Stomach (tissue), 9 donors: Measurements from ENCODE around the gene URGCP. TPM values are rescaled to one million over a fixed set of nuclear protein-coding genes. Genes with fewer than 3 reads are reported as not detected.

ENCODE experiments used
- DNase-seq, 2 donors: peaks; one replicate each; pipeline versions ENCODE4 v3.0.0 to v3.0.0-alpha.2; 2013 to 2019
- H3K27ac ChIP-seq, 5 donors: fragments of 200-600 bp in 4 of 5; sonication (generic) in 4 of 5; one replicate each; pipeline ENCODE4 v1.5.1; 2013 to 2019; ENCODE audit warnings: mild to moderate bottlenecking in 1 of 5, moderate library complexity in 1 of 5
- H3K27me3 ChIP-seq, 3 donors: fragments of 200-600 bp; sonication (generic); one replicate each; pipeline ENCODE4 v1.5.1; 2017 to 2019; ENCODE audit warnings: mixed run types in 1 of 3
- H3K36me3 ChIP-seq, 4 donors: fragments of 200-600 bp; sonication (generic); 1 replicate in 3 of 4; 2 replicates in 1 of 4; pipeline ENCODE4 v1.5.1; 2016 to 2019
- H3K4me1 ChIP-seq, 4 donors: fragments of 200-600 bp; sonication (generic); one replicate each; pipeline ENCODE4 v1.5.1; 2016 to 2019
- H3K4me3 ChIP-seq, 4 donors: fragments of 200-600 bp; sonication (generic) in 3 of 4; one replicate each; pipeline ENCODE4 v1.5.1; 2016 to 2019; ENCODE audit warnings: mild to moderate bottlenecking in 1 of 4
- H3K9me3 ChIP-seq, 4 donors: fragments of 200-600 bp; sonication (generic); one replicate each; pipeline ENCODE4 v1.5.1; 2016 to 2019
- EP300 ChIP-seq: sonication (generic); formaldehyde crosslinking; IDR thresholded peaks from one replicate; pipeline ENCODE4 v1.6.1; 2017; ENCODE audit warnings: antibody characterized with exemption
- POLR2A ChIP-seq, 4 donors: fragments of 450-650 bp; IDR thresholded peaks; one replicate each; pipeline ENCODE4 v1.6.1; 2016; ENCODE audit warnings: antibody characterized with exemption in 4 of 4, control low read depth in 2 of 4, mild to moderate bottlenecking in 1 of 4, moderate library complexity in 1 of 4
- POLR2AphosphoS5 ChIP-seq, 3 donors: sonication (generic); formaldehyde crosslinking; IDR thresholded peaks; one replicate each; pipeline ENCODE4 v1.6.1; 2016; ENCODE audit warnings: antibody characterized with exemption in 3 of 3
- WGBS, 5 donors: extraction: QIAGEN DNeasy Blood & Tissue Kit in 3 of 5; methylation state at CpG; one replicate each; pipeline versions ENCODE4 v1.1.5 to v1.1.7; 2013 to 2018; 5-methylcytosine and 5-hydroxymethylcytosine counted together
- intact Hi-C: fragments of 100-400 bp; cut with DNase I; formaldehyde crosslinking; loops from one replicate; pipeline ENCODE4 v1.15.1; 2023; ENCODE audit warnings: low total_unique reads
- polyA plus RNA-seq, 3 donors: library from polyadenylated mRNA; stranded (reverse); fragments of 200-250 nt; gene quantifications; one replicate each; pipeline ENCODE4 v1.2.3, GENCODE V29; 2013
- total RNA-seq, 5 donors: library from RNA; depleted of rRNA; stranded (reverse); fragments of >200 nt; gene quantifications; one replicate each; pipeline versions ENCODE4 v1.1.0 to v1.2.3, GENCODE V29; 2014 to 2016
- TF ChIP-seq, protein P1 (sequence below), 7 experiments: fragments of 450-650 bp in 4 of 7; fragments of 200-600 bp in 3 of 7; sonication (generic) in 3 of 7; IDR thresholded peaks; one replicate each; pipeline ENCODE4 v1.5.1; 2016 to 2019; ENCODE audit warnings: antibody characterized with exemption in 7 of 7, control low read depth in 2 of 7, mild to moderate bottlenecking in 1 of 7
- donor health status: healthy with polysubstance abuse.
- donor health status: Bipolar disorder and iron deficiency.
- donor health status: healthy.

Gene URGCP
- total and polyA plus RNA-seq, 8 donors, result 10.8 to 47.3 (median 24.2) TPM

DNA sequence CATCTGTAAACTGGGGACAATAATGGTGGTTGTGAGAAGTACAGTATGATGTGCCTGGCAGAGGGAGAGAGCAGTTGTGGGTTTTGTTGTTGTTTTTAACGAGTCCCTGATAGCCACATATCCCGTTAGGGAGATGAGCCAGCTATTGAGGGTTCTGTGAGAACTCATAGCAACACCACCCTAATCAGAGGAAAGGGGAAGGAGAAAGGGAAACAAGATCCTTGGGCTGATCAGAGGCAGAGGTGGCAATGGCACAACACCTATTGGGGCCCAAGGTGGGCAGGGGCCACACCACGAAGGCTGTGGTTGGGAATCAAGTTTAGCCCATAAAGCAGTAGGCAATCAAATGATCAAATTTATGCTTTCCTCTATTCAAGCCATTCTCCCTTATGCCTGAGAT, 35.3 kb downstream of the URGCP start:
- intact Hi-C loops, result no loop called here
- Histone ChIP-seq H3K4me1 (peaks cover 8 to 44% (median 27%) of the 10 kb centered on the region in 4 donors), H3K27ac (no peak overlapping the region), H3K4me3 (no peak overlapping the region), H3K9me3 (no peaks in the 10 kb centered on the region), H3K36me3 (peaks cover 16 to 33% (median 30%) of the 10 kb centered on the region in 4 donors), H3K27me3 (no peaks in the 10 kb centered on the region)
- DNase-seq, result no peak
- 80 to 93% (median 85%) methylated on average over 3 of the region's 3 CpGs for WGBS, 5 donors
- TF ChIP-seq POLR2AphosphoS5 (IDR thresholded peaks at IDR 0.05) (no peak), POLR2A (IDR thresholded peaks at IDR 0.05) (no peak), EP300 (no peak)
- TF ChIP-seq, protein P1, sequence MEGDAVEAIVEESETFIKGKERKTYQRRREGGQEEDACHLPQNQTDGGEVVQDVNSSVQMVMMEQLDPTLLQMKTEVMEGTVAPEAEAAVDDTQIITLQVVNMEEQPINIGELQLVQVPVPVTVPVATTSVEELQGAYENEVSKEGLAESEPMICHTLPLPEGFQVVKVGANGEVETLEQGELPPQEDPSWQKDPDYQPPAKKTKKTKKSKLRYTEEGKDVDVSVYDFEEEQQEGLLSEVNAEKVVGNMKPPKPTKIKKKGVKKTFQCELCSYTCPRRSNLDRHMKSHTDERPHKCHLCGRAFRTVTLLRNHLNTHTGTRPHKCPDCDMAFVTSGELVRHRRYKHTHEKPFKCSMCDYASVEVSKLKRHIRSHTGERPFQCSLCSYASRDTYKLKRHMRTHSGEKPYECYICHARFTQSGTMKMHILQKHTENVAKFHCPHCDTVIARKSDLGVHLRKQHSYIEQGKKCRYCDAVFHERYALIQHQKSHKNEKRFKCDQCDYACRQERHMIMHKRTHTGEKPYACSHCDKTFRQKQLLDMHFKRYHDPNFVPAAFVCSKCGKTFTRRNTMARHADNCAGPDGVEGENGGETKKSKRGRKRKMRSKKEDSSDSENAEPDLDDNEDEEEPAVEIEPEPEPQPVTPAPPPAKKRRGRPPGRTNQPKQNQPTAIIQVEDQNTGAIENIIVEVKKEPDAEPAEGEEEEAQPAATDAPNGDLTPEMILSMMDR (IDR thresholded peaks at IDR 0.05), result no peak

DNA sequence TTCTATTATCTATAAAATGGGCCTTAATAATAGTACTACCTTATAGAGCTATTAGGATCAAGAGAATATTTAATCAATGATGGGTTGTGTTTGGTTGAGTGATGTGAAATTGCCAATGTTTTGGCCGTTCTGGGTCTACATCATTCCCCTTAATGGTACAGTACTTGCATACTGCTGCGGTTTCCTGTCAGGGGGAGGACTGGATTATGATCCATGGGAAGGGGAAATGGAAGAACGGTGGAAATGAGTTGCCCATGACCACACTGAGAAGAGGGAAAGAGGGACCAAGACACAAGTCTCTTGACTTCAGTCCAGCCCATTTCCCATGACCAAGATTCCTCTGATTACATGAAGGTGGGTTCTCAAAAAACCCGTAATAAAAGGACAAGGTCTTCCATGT, 36.1 kb downstream of the URGCP start:
- Histone ChIP-seq H3K27me3 (no peaks in the 10 kb centered on the region), H3K27ac (peak overlapping the region in 4 of 5 donors; percentile 87 to 90 (median 90)), H3K36me3 (peaks cover 11 to 33% (median 30%) of the 10 kb centered on the region in 4 donors), H3K9me3 (no peaks in the 10 kb centered on the region), H3K4me1 (peaks cover 8 to 44% (median 27%) of the 10 kb centered on the region in 4 donors), H3K4me3 (no peak overlapping the region)
- WGBS, 5 donors, result 83 to 92% (median 87%) methylated on average over 4 of the region's 4 CpGs
- intact Hi-C loops, result no loop called here
- DNase-seq, result no peak
- TF ChIP-seq POLR2A (IDR thresholded peaks at IDR 0.05) (no peak), EP300 (no peak), POLR2AphosphoS5 (IDR thresholded peaks at IDR 0.05) (no peak)
- TF ChIP-seq, protein P1 (IDR thresholded peaks at IDR 0.05), result no peak

DNA sequence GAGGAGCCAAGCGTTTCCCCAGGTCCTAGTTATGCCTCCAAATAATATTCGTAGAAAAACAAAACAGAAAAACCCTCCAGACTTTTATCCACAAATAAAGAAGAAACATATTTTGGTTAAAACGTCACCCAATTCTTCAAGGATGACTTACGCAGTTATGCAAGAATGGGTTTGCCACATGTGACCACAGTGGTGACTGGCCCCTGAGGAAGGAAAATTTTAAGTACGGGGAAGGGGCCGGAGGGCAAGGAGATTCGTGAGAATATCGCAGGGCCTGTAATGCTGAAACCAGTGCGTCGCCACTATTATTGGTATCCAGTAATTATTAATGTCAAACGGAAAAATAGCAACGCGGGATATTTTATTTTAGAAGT, 36.5 kb downstream of the URGCP start:
- TF ChIP-seq POLR2A (IDR thresholded peaks at IDR 0.05) (no peak), POLR2AphosphoS5 (IDR thresholded peaks at IDR 0.05) (peak in 2 of 3 donors; percentile 41 to 42), EP300 (no peak)
- TF ChIP-seq, protein P1 (IDR thresholded peaks at IDR 0.05), result no peak
- H3K4me1 ChIP-seq, result peaks cover 8 to 44% (median 27%) of the 10 kb centered on the region in 4 donors
- H3K4me3 ChIP-seq, result peak overlapping the region; percentile 88 to 99 (median 96)
- H3K27me3 ChIP-seq, result no peaks in the 10 kb centered on the region
- DNase-seq, result peak in 1 of 2 donors; percentile 61
- peak overlapping the region; percentile 48 to 90 (median 90) for H3K27ac ChIP-seq
- H3K9me3 ChIP-seq, result no peaks in the 10 kb centered on the region
- WGBS, 5 donors, result 34 to 46% (median 41%) methylated on average over 13 of the region's 13 CpGs
- H3K36me3 ChIP-seq, result peaks cover 8 to 32% (median 28%) of the 10 kb centered on the region in 4 donors
- intact Hi-C loops, result no loop called here

DNA sequence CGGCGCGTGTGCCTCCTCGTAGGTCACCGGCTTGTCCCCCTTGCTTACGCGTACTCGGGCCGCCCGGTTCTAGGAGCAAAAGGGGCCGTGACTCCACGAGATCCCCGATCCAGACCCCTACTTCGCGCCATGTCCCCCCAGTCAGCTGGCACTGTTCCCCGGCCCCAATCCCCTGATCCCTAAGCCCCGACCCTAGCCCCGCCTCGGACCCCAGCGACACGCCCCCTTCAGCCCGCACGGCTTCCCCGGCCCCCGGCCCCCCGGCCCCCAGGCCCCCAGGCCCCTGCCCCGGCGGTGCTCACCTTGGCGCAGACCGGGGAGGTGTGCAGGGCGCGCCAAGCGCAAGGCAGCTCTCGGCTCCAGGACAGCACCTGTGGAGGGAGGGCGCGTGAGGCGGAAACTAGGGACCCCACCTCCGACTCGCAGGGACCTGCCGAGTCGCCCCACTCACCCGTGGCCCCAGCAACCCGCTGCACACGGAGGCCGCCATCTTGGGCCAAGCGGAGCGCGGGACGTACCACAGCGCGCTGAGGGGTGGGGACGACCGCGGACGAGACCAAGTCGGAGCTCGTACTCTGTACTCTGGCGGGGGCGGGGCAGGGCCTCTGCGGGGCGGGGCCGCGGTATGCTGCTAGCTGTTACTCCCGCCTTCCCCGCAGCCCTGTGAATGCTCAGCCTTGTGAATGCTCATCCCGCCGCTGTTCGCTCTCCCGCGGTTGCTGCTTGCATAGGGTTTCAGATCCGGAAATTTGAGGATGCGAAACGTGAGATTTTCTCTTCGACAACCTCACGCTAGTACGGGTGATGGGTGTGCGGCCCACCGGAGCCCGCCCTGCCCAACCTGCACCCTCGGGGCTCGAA, 37.2 kb downstream of the URGCP start, which contains the start of gene MRPS24:
TSS of gene MRPS24 (minus strand) at position 512 of the 861 bp plus-strand sequence. CDS start at position 490, 22 bp downstream.
- TF ChIP-seq, protein P1 (IDR thresholded peaks at IDR 0.05), result no peak
- TF ChIP-seq POLR2AphosphoS5 (IDR thresholded peaks at IDR 0.05) (peak; percentile 17 to 94 (median 66)), EP300 (no peak), POLR2A (IDR thresholded peaks at IDR 0.05) (no peak)
- peak within 1 kb of the TSS; percentile 48 to 90 (median 90) for H3K27ac ChIP-seq
- intact Hi-C loops, result no loop called here
- H3K4me3 ChIP-seq, result peak within 1 kb of the TSS; percentile 88 to 99 (median 96)
- H3K27me3 ChIP-seq, result no peaks in the 10 kb centered on the region
- H3K36me3 ChIP-seq, result peaks cover 8 to 28% (median 25%) of the 10 kb centered on the region in 4 donors
- H3K4me1 ChIP-seq, result peaks cover 8 to 44% (median 27%) of the 10 kb centered on the region in 4 donors
- H3K9me3 ChIP-seq, result no peaks in the 10 kb centered on the region
- peak; percentile 97 to 99 for DNase-seq
- WGBS, 5 donors, result 0 to 2% (median 1%) methylated on average over 28 to 81 of the region's 81 CpGs
